Hepatocyte (in vitro differentiated cells): Measurements from ENCODE around the gene ID1. TPM values are rescaled to one million over a fixed set of nuclear protein-coding genes. Genes with fewer than 3 reads are reported as not detected.

Experiments used
- DNase-seq: peaks from one replicate; pipeline ENCODE4 v3.0.0-alpha.2; 2016; ENCODE audit warnings: low spot score
- H2AFZ ChIP-seq: fragments of 200-600 bp; sonication (generic); 2 replicates; pipeline ENCODE4 v1.6.0; 2016; ENCODE audit warnings: antibody characterized with exemption, mild to moderate bottlenecking
- H3K27ac ChIP-seq: fragments of 200-600 bp; sonication (generic); 2 replicates; pipeline ENCODE4 v1.5.1; 2016; ENCODE audit warnings: mild to moderate bottlenecking
- H3K27me3 ChIP-seq: fragments of 200-600 bp; sonication (generic); 2 replicates; pipeline ENCODE4 v1.6.1; 2016
- H3K36me3 ChIP-seq: fragments of 200-600 bp; sonication (generic); replicated peaks from 2 replicates; pipeline ENCODE4 v1.5.1; 2016; ENCODE audit warnings: low read depth; ENCODE audit not compliant: insufficient read depth
- H3K4me1 ChIP-seq: fragments of 200-600 bp; sonication (generic); 2 replicates; pipeline ENCODE4 v1.5.1; 2016; ENCODE audit warnings: mild to moderate bottlenecking, moderate library complexity; ENCODE audit not compliant: insufficient read depth
- H3K4me2 ChIP-seq: fragments of 200-600 bp; sonication (generic); 2 replicates; pipeline ENCODE4 v1.6.0; 2016
- H3K4me3 ChIP-seq: fragments of 200-600 bp; sonication (generic); 2 replicates; pipeline ENCODE4 v1.5.1; 2016; ENCODE audit warnings: mild to moderate bottlenecking
- H3K79me2 ChIP-seq: fragments of 200-600 bp; sonication (generic); 2 replicates; pipeline ENCODE4 v1.6.0; 2017; ENCODE audit warnings: mild to moderate bottlenecking
- H3K9me2 ChIP-seq: fragments of 200-600 bp; sonication (generic); replicated peaks from 2 replicates; pipeline ENCODE4 v1.6.0; 2017; ENCODE audit warnings: mild to moderate bottlenecking; ENCODE audit not compliant: insufficient read depth
- H3K9me3 ChIP-seq: fragments of 200-600 bp; sonication (generic); 2 replicates; pipeline ENCODE4 v1.5.1; 2016; ENCODE audit warnings: low read depth, mild to moderate bottlenecking
- H4K20me1 ChIP-seq: fragments of 200-600 bp; sonication (generic); 2 replicates; pipeline ENCODE4 v1.6.0; 2016; ENCODE audit warnings: mild to moderate bottlenecking; ENCODE audit not compliant: insufficient read depth, poor library complexity, severe bottlenecking
- EZH2 ChIP-seq: fragments of 200-600 bp; sonication (generic); IDR thresholded peaks from 2 replicates; pipeline ENCODE4 v1.6.1; 2016; ENCODE audit warnings: antibody characterized with exemption, mild to moderate bottlenecking, borderline replicate concordance
- EZH2phosphoT487 ChIP-seq: fragments of 200-600 bp; sonication (generic); IDR thresholded peaks from one replicate; pipeline ENCODE4 v1.6.1; 2018; ENCODE audit warnings: antibody characterized with exemption, mild to moderate bottlenecking, low read depth, moderate library complexity; ENCODE audit not compliant: unreplicated experiment, severe bottlenecking
- WGBS: methylation state at CpG from one replicate; pipeline ENCODE4 v1.1.6; 2016; ENCODE audit warnings: low lambda C conversion rate; ENCODE audit errors: missing lambda C conversion rate; 5-methylcytosine and 5-hydroxymethylcytosine counted together
- polyA plus RNA-seq: library from polyadenylated mRNA; unstranded; fragments of >200 nt; fragmentation: Nextera tagmentation; extraction: Ambion mirVana; gene quantifications from 2 replicates; pipeline ENCODE4 v1.2.1, GENCODE V29; 2016
- total RNA-seq: library from RNA; depleted of rRNA; stranded (reverse); fragments of >200 nt; gene quantifications from 2 replicates; pipeline ENCODE4 v1.2.3, GENCODE V29; 2014
- TF ChIP-seq, protein P1 (sequence below): fragments of 200-600 bp; sonication (generic); IDR thresholded peaks from 2 replicates; pipeline ENCODE4 v1.5.1; 2016; ENCODE audit warnings: antibody characterized with exemption, mild to moderate bottlenecking; ENCODE audit not compliant: poor library complexity

Gene ID1
- total and polyA plus RNA-seq, 2 experiments from 2014 or later = 310 to 651 TPM

GRCh38 chr20:31568041-31568731 lies 36.9 kb upstream of the ID1 start:
- DNase-seq = no peak
- no peaks in the 10 kb centered on the region for H3K9me2 ChIP-seq
- H3K4me1 ChIP-seq = peaks cover 58% of the 10 kb centered on the region
- H3K27ac ChIP-seq = peak overlapping the region; percentile 98
- H3K4me2 ChIP-seq = no peak overlapping the region
- H3K79me2 ChIP-seq = peaks cover 3% of the 10 kb centered on the region
- 83% methylated on average over 21 of the region's 21 CpGs for WGBS
- no peaks in the 10 kb centered on the region for H3K36me3 ChIP-seq
- TF ChIP-seq EZH2 (no peak), EZH2phosphoT487 (no peak)
- TF ChIP-seq, protein P1, sequence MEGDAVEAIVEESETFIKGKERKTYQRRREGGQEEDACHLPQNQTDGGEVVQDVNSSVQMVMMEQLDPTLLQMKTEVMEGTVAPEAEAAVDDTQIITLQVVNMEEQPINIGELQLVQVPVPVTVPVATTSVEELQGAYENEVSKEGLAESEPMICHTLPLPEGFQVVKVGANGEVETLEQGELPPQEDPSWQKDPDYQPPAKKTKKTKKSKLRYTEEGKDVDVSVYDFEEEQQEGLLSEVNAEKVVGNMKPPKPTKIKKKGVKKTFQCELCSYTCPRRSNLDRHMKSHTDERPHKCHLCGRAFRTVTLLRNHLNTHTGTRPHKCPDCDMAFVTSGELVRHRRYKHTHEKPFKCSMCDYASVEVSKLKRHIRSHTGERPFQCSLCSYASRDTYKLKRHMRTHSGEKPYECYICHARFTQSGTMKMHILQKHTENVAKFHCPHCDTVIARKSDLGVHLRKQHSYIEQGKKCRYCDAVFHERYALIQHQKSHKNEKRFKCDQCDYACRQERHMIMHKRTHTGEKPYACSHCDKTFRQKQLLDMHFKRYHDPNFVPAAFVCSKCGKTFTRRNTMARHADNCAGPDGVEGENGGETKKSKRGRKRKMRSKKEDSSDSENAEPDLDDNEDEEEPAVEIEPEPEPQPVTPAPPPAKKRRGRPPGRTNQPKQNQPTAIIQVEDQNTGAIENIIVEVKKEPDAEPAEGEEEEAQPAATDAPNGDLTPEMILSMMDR = no peak
- no peaks in the 10 kb centered on the region for H4K20me1 ChIP-seq
- H3K27me3 ChIP-seq = no peaks in the 10 kb centered on the region
- H3K9me3 ChIP-seq = no peaks in the 10 kb centered on the region
- no peak overlapping the region for H3K4me3 ChIP-seq
- no peak overlapping the region for H2AFZ ChIP-seq

DNA sequence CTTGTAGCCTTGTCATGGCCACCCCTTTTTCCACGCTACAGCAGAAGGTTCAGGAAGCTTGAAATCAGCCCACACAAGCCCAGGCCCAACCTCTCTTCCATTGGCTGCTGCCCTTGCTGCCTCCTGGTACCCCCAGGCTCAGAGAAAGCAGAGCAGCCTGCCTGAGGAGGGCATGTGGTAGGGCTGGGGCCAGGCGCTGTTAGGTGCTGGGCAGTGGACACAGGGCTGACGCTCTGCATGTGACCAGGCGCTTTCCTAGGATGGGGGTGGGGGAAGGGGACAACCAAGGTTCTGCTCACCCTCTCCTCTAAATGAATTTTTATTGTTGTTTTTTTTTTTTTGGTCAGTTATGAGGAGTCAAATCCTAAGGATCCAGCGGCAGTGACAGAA lies 36.3 kb upstream of the ID1 start:
- Histone ChIP-seq H2AFZ (no peak overlapping the region), H3K4me2 (no peak overlapping the region), H4K20me1 (no peaks in the 10 kb centered on the region), H3K36me3 (no peaks in the 10 kb centered on the region), H3K27ac (peak overlapping the region; percentile 98), H3K27me3 (no peaks in the 10 kb centered on the region), H3K79me2 (peaks cover 3% of the 10 kb centered on the region), H3K4me1 (peaks cover 62% of the 10 kb centered on the region), H3K9me3 (no peaks in the 10 kb centered on the region), H3K9me2 (no peaks in the 10 kb centered on the region), H3K4me3 (no peak overlapping the region)
- TF ChIP-seq, protein P1 = no peak
- no peak for TF ChIP-seq EZH2phosphoT487
- TF ChIP-seq EZH2 = no peak
- whole genome bisulfite sequencing = 80% methylated on average over 5 of the region's 5 CpGs
- DNase-seq = peak; percentile 48

- H3K27ac ChIP-seq = peak overlapping the region; percentile 98
- 36% methylated on average over 10 of the region's 10 CpGs for WGBS
- no peak overlapping the region for H2AFZ ChIP-seq
- no peaks in the 10 kb centered on the region for H4K20me1 ChIP-seq
- peaks cover 68% of the 10 kb centered on the region for H3K4me1 ChIP-seq
- H3K4me2 ChIP-seq = no peak overlapping the region
- TF ChIP-seq, protein P1 = peak; percentile 94
- no peak for TF ChIP-seq EZH2phosphoT487
- no peak for TF ChIP-seq EZH2
- no peaks in the 10 kb centered on the region for H3K27me3 ChIP-seq
- DNase-seq = peak; percentile 80
- peaks cover 3% of the 10 kb centered on the region for H3K79me2 ChIP-seq
- no peaks in the 10 kb centered on the region for H3K9me2 ChIP-seq
- H3K9me3 ChIP-seq = no peaks in the 10 kb centered on the region
- no peaks in the 10 kb centered on the region for H3K36me3 ChIP-seq
- H3K4me3 ChIP-seq = no peak overlapping the region
These were observed 35.7 kb upstream of the ID1 start for GRCh38 chr20:31569163-31570020.
